Mammary epithelial cell (primary cell): ENCODE measurements around the gene CHN2.

ENCODE experiments used
- CTCF ChIP-seq, 2 donors: IDR thresholded peaks in 1 of 2; conservative IDR thresholded peaks in 1 of 2; 2 replicates each; pipeline ENCODE4 v1.5.1; 2011 to 2012; ENCODE audit warnings: inconsistent platforms in 2 of 2, low read length in 2 of 2, mild to moderate bottlenecking in 2 of 2, control low read depth in 1 of 2, low read depth in 1 of 2; ENCODE audit not compliant: insufficient read depth in 1 of 2; ENCODE audit errors: extremely low read depth in 1 of 2
- EZH2 ChIP-seq: IDR thresholded peaks from 2 replicates; pipeline ENCODE4 v1.6.1; 2012; ENCODE audit warnings: low read length, inconsistent platforms, borderline replicate concordance

- TF ChIP-seq CTCF (conservative IDR thresholded peaks at IDR 0.05 in 1 of 2, IDR thresholded peaks at IDR 0.05 in 1 of 2; ENCODE audit: extremely low read depth in 1 of 2, insufficient read depth in 1 of 2, low read depth in 1 of 2, low read length in 2 of 2) (no peak), EZH2 (no peak)
Observed at GRCh38 chr7:29207162-29207801, 12.7 kb downstream of the CHN2 start.
